ENCODE measurements around the gene PHIP.

Gene PHIP

GRCh38 chr6:79030511-79030910 is 47.5 kb downstream of the PHIP start:
- TF ChIP-seq CTCF (IDR thresholded peaks at IDR 0.05; ENCODE audit: control insufficient read depth, extremely low read depth, insufficient read depth): no peak
- H3K4me3 ChIP-seq (ENCODE audit: low read depth, low read length): no peak overlapping the region
- no peak for DNase-seq (ENCODE audit: low read depth)

GRCh38 chr6:79030023-79030422 is 48.0 kb downstream of the PHIP start:
- no peak overlapping the region for H3K4me3 ChIP-seq (ENCODE audit: low read depth, low read length)
- TF ChIP-seq CTCF (IDR thresholded peaks at IDR 0.05; ENCODE audit: control insufficient read depth, extremely low read depth, insufficient read depth): no peak
- DNase-seq (ENCODE audit: low read depth): no peak

- no peak overlapping the region for H3K4me3 ChIP-seq (ENCODE audit: low read depth, low read length)
- DNase-seq (ENCODE audit: low read depth): no peak
- no peak for TF ChIP-seq CTCF (IDR thresholded peaks at IDR 0.05; ENCODE audit: control insufficient read depth, extremely low read depth, insufficient read depth)
Observed at GRCh38 chr6:79028641-79029314, 49.3 kb downstream of the PHIP start.

- DNase-seq (ENCODE audit: low read depth): no peak
- no peak for TF ChIP-seq CTCF (IDR thresholded peaks at IDR 0.05; ENCODE audit: control insufficient read depth, extremely low read depth, insufficient read depth)
Observed at GRCh38 chr6:79011940-79012339, 66.1 kb downstream of the PHIP start.

GRCh38 chr6:79010422-79010821 is 67.6 kb downstream of the PHIP start:
- TF ChIP-seq CTCF (IDR thresholded peaks at IDR 0.05; ENCODE audit: control insufficient read depth, extremely low read depth, insufficient read depth): no peak
- no peak for DNase-seq (ENCODE audit: low read depth)
- H3K4me3 ChIP-seq (ENCODE audit: low read depth, low read length): no peak overlapping the region

More at GRCh38 chr6:79011940-79012339, 66.1 kb downstream of the PHIP start:
- H3K4me3 ChIP-seq (ENCODE audit: low read depth, low read length): no peak overlapping the region

GRCh38 chr6:79009819-79010218 is 68.2 kb downstream of the PHIP start:
- no peak overlapping the region for H3K4me3 ChIP-seq (ENCODE audit: low read depth, low read length)
- DNase-seq (ENCODE audit: low read depth): no peak
- TF ChIP-seq CTCF (IDR thresholded peaks at IDR 0.05; ENCODE audit: control insufficient read depth, extremely low read depth, insufficient read depth): no peak

- no peak overlapping the region for H3K4me3 ChIP-seq (ENCODE audit: low read depth, low read length)
- no peak for TF ChIP-seq CTCF (IDR thresholded peaks at IDR 0.05; ENCODE audit: control insufficient read depth, extremely low read depth, insufficient read depth)
- DNase-seq (ENCODE audit: low read depth): no peak
Observed at GRCh38 chr6:79005497-79005896, 72.6 kb downstream of the PHIP start.

Data from LNCaP clone FGC (cell line).